HEK293 (cell line): ENCODE results near the gene CAPN10.
A peak's percentile ranks its signal among the peaks of the same experiment; 100 is the strongest.
"Not testable (repeated sequence)": the region's sequence is repeated elsewhere in the genome, so short reads cannot be mapped to it uniquely, and the experiment has no call there.

ENCODE experiments used
- CTCF ChIA-PET: fragments of 350-600 bp; formaldehyde crosslinking; extraction: SDS; loops from one replicate; lab custom pipeline; 2021; ENCODE audit warnings: antibody characterized with exemption; lab: Yijun Ruan, JAX
- POLR2A ChIA-PET: fragments of 300-600 bp; formaldehyde crosslinking; extraction: SDS; loops from one replicate; lab custom pipeline; 2020; ENCODE audit warnings: antibody characterized with exemption, inconsistent platforms; lab: Yijun Ruan, JAX
- H3K27ac ChIP-seq: fragments of 200-500 bp; sonication (Bioruptor generic); 2 replicates; pipeline ENCODE4 v1.5.1; 2014; ENCODE audit warnings: low read depth, low read length, control low read depth, inconsistent platforms; ENCODE audit errors: extremely low read depth
- H3K36me3 ChIP-seq, 2 experiments: fragments of 200-500 bp in 1 of 2; sonication (Bioruptor generic) in 1 of 2; 1 replicate in 1 of 2; 2 replicates in 1 of 2; pipeline ENCODE4 v1.5.1; 2014 to 2017; ENCODE audit warnings: inconsistent platforms in 2 of 2, low read length in 2 of 2; ENCODE audit not compliant: control insufficient read depth in 2 of 2, insufficient read depth in 1 of 2
- H3K4me1 ChIP-seq: fragments of 200-500 bp; sonication (Bioruptor generic); 2 replicates; pipeline ENCODE4 v1.5.1; 2014; ENCODE audit warnings: mild to moderate bottlenecking, low read length, inconsistent platforms; ENCODE audit not compliant: control insufficient read depth, insufficient read depth
- H3K4me3 ChIP-seq: 2 replicates; pipeline ENCODE4 v1.5.1; 2011; ENCODE audit warnings: low read depth, mild to moderate bottlenecking, control low read depth, low read length, moderate library complexity
- H3K9me3 ChIP-seq: fragments of 200-500 bp; sonication (Bioruptor generic); 2 replicates; pipeline ENCODE4 v1.5.1; 2014; ENCODE audit warnings: low read depth, low read length, inconsistent platforms; ENCODE audit not compliant: control insufficient read depth, insufficient read depth
- AEBP2 ChIP-seq: fragments of 450-650 bp; formaldehyde crosslinking; IDR thresholded peaks from 2 replicates; pipeline ENCODE4 v1.5.1; 2016; ENCODE audit warnings: missing biosample characterization, missing genetic modification characterization, borderline replicate concordance
- PATZ1 ChIP-seq: fragments of 450-650 bp; formaldehyde crosslinking; IDR thresholded peaks from 2 replicates; pipeline ENCODE4 v1.5.1; 2016; ENCODE audit warnings: missing biosample characterization, missing genetic modification characterization
- RBAK ChIP-seq: fragments of 450-650 bp; formaldehyde crosslinking; IDR thresholded peaks from 2 replicates; pipeline ENCODE4 v1.5.1; 2016; ENCODE audit warnings: missing biosample characterization, missing genetic modification characterization
- REPIN1 ChIP-seq: fragments of 450-650 bp; formaldehyde crosslinking; IDR thresholded peaks from 2 replicates; pipeline ENCODE4 v1.5.1; 2017; ENCODE audit warnings: missing biosample characterization, missing genetic modification characterization, low read depth
- SALL2 ChIP-seq: fragments of 450-650 bp; formaldehyde crosslinking; IDR thresholded peaks from 2 replicates; pipeline ENCODE4 v1.5.0; 2017; ENCODE audit warnings: missing biosample characterization, mild to moderate bottlenecking, missing genetic modification characterization, borderline replicate concordance
- TRIM28 ChIP-seq: IDR thresholded peaks from 2 replicates; pipeline ENCODE4 v1.6.1; 2011; ENCODE audit warnings: low read length, control low read depth, borderline replicate concordance
- YY1 ChIP-seq: fragments of 450-650 bp; formaldehyde crosslinking; IDR thresholded peaks from 2 replicates; pipeline ENCODE4 v1.5.1; 2018; ENCODE audit warnings: missing biosample characterization, missing genetic modification characterization
- ZBTB17 ChIP-seq: fragments of 450-650 bp; formaldehyde crosslinking; IDR thresholded peaks from 2 replicates; pipeline ENCODE4 v1.5.1; 2016; ENCODE audit warnings: missing biosample characterization, missing genetic modification characterization
- ZIC2 ChIP-seq: fragments of 450-650 bp; formaldehyde crosslinking; IDR thresholded peaks from 2 replicates; pipeline ENCODE4 v1.5.1; 2016; ENCODE audit warnings: missing biosample characterization, missing genetic modification characterization
- ZNF140 ChIP-seq: fragments of 450-650 bp; formaldehyde crosslinking; IDR thresholded peaks from 2 replicates; pipeline ENCODE4 v1.5.1; 2016; ENCODE audit warnings: missing biosample characterization, missing genetic modification characterization
- ZNF37A ChIP-seq: fragments of 450-650 bp; IDR thresholded peaks from 2 replicates; pipeline ENCODE4 v1.5.1; 2018; ENCODE audit warnings: missing biosample characterization, missing genetic modification characterization
- ZNF391 ChIP-seq: fragments of 450-650 bp; formaldehyde crosslinking; IDR thresholded peaks from 2 replicates; pipeline ENCODE4 v1.5.1; 2016; ENCODE audit warnings: low read depth, missing biosample characterization, missing genetic modification characterization, borderline replicate concordance
- ZNF501 ChIP-seq: fragments of 450-650 bp; formaldehyde crosslinking; IDR thresholded peaks from 2 replicates; pipeline ENCODE4 v1.5.1; 2016; ENCODE audit warnings: missing biosample characterization, missing genetic modification characterization
- ZNF510 ChIP-seq: fragments of 450-650 bp; formaldehyde crosslinking; IDR thresholded peaks from 2 replicates; pipeline ENCODE4 v1.5.1; 2018; ENCODE audit warnings: mild to moderate bottlenecking, missing genetic modification characterization, missing biosample characterization; ENCODE audit not compliant: insufficient replicate concordance
- ZNF530 ChIP-seq: fragments of 450-650 bp; formaldehyde crosslinking; IDR thresholded peaks from 2 replicates; pipeline ENCODE4 v1.5.1; 2016; ENCODE audit warnings: low read depth, missing biosample characterization, missing genetic modification characterization
- ZNF558 ChIP-seq: fragments of 450-650 bp; formaldehyde crosslinking; IDR thresholded peaks from 2 replicates; pipeline ENCODE4 v1.5.1; 2016; ENCODE audit warnings: missing biosample characterization, missing genetic modification characterization
- ZNF610 ChIP-seq: fragments of 450-650 bp; formaldehyde crosslinking; IDR thresholded peaks from 2 replicates; pipeline ENCODE4 v1.5.1; 2016; ENCODE audit warnings: missing biosample characterization, missing genetic modification characterization, borderline replicate concordance
- ZNF692 ChIP-seq: fragments of 450-650 bp; formaldehyde crosslinking; IDR thresholded peaks from 2 replicates; pipeline ENCODE4 v1.5.1; 2016; ENCODE audit warnings: missing biosample characterization, missing genetic modification characterization
- ZSCAN23 ChIP-seq: fragments of 450-650 bp; formaldehyde crosslinking; IDR thresholded peaks from 2 replicates; pipeline ENCODE4 v1.5.1; 2016; ENCODE audit warnings: missing biosample characterization, missing genetic modification characterization

Gene CAPN10

GRCh38 chr2:240616860-240617666 is 30.5 kb downstream of the CAPN10 start:
- H3K27ac ChIP-seq, H3K36me3 ChIP-seq, H3K9me3 ChIP-seq, H3K4me3 ChIP-seq, H3K4me1 ChIP-seq: not testable (repeated sequence)
- ChIA-PET CTCF (interaction anchor here (0.6 to 0.7 kb wide), 3 partner anchors 30 to 98 kb away, joined by 3 to 4 read pairs (median 3); no protein-coding TSS in a partner anchor), POLR2A (interaction anchor here (0.6 kb wide), 1 partner anchor 24 kb away, joined by 7 read pairs; no protein-coding TSS in a partner anchor)
- peak; percentile 19; the same call in 1 of the 2 replicates for TF ChIP-seq TRIM28
- TF ChIP-seq, all 188 proteins: peak for 1; not testable (repeated sequence) for 187

GRCh38 chr2:240618776-240619175 is 32.2 kb downstream of the CAPN10 start:
- CTCF ChIA-PET, result interaction anchor here (0.7 kb wide), 1 partner anchor 50 kb away, joined by 3 read pairs; no protein-coding TSS in a partner anchor
- no peaks in the 10 kb centered on the region for H3K36me3 ChIP-seq
- H3K9me3 ChIP-seq, result no peaks in the 10 kb centered on the region
- no peak overlapping the region for H3K4me3 ChIP-seq
- POLR2A ChIA-PET, result no interaction called here
- TF ChIP-seq REPIN1 (tag by site-specific recombination), result no peak
- TF ChIP-seq ZNF501 (tag by site-specific recombination), result no peak
- no peak for TF ChIP-seq ZSCAN23 (tag by site-specific recombination)
- TF ChIP-seq PATZ1 (tag by site-specific recombination), result no peak
- TF ChIP-seq ZNF510 (tag by site-specific recombination), result no peak
- TF ChIP-seq, all 188 proteins: peak for 0
- Histone ChIP-seq H3K4me1 (no peaks in the 10 kb centered on the region), H3K27ac (no peak overlapping the region)

- no peaks in the 10 kb centered on the region for H3K4me1 ChIP-seq
- ChIA-PET CTCF (interaction anchor here (0.6 kb wide), 1 partner anchor 37 kb away, joined by 3 read pairs; no protein-coding TSS in a partner anchor), POLR2A (no interaction called here)
- H3K9me3 ChIP-seq, result no peaks in the 10 kb centered on the region
- TF ChIP-seq ZNF37A (no peak), ZNF558 (tag by site-specific recombination) (no peak), AEBP2 (no peak), SALL2 (no peak), ZNF391 (tag by site-specific recombination) (no peak)
- no peaks in the 10 kb centered on the region for H3K36me3 ChIP-seq
- no peak overlapping the region for H3K27ac ChIP-seq
- H3K4me3 ChIP-seq, result no peak overlapping the region
Measured at GRCh38 chr2:240619506-240620148, 33.1 kb downstream of the CAPN10 start.

GRCh38 chr2:240620149-240620731 is 33.7 kb downstream of the CAPN10 start:
- H3K27ac ChIP-seq, result no peak overlapping the region

More at GRCh38 chr2:240620149-240620731, 33.7 kb downstream of the CAPN10 start:
- no peaks in the 10 kb centered on the region for H3K9me3 ChIP-seq
- no peak overlapping the region for H3K4me3 ChIP-seq
- CTCF ChIA-PET, result no interaction called here
- TF ChIP-seq ZNF692 (tag by site-specific recombination), result no peak
- no peak for TF ChIP-seq ZNF140 (tag by site-specific recombination)
- no peak for TF ChIP-seq SALL2
- no peak for TF ChIP-seq ZNF530
- no peak for TF ChIP-seq YY1
- no peak for TF ChIP-seq ZNF610 (tag by site-specific recombination)
- no peak for TF ChIP-seq ZBTB17 (tag by site-specific recombination)
- TF ChIP-seq ZIC2 (tag by site-specific recombination), result no peak
- no peak for TF ChIP-seq RBAK (tag by site-specific recombination)
- TF ChIP-seq ZNF391 (tag by site-specific recombination), result no peak
- POLR2A ChIA-PET, result no interaction called here
- H3K4me1 ChIP-seq, result no peaks in the 10 kb centered on the region
- no peaks in the 10 kb centered on the region for H3K36me3 ChIP-seq
